ENCODE measurements around the gene CDA. TPM values are rescaled to one million over a fixed set of nuclear protein-coding genes. Genes with fewer than 3 reads are reported as not detected.

The CDA gene
- not detected for total RNA-seq (ENCODE audit: insufficient read depth, low replicate concordance)

GRCh38 chr1:20588634-20589225 is at the start of gene CDA:
CDA (plus strand) TSS chr1:20589097; CDS start chr1:20589130, 33 bp downstream.
- DNase-seq (ENCODE audit: low spot score), result peak; percentile 12

DNA sequence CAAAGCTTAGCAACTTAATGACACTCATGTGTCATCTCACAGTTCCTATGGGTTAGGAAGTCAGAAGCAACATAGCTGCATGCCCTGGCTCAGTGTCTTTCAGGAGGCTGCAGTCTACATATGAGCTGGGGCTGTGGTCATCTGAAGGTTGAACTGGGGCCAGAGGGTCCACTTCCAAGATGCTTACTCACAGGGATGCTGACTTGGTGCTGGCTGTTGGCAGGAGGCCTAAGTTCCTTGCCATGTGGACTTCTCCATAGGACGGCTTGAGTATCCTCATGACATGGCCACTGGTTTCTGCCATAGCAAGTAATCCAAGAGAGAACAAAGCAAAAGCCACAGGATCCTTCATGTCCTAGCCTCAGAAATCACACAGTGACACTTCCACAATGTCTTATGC is 48.6 kb upstream of the CDA start:
- DNase-seq (ENCODE audit: low spot score), result no peak

- DNase-seq (ENCODE audit: low spot score), result no peak
Observed at GRCh38 chr1:20546637-20547036, 42.3 kb upstream of the CDA start.

DNA sequence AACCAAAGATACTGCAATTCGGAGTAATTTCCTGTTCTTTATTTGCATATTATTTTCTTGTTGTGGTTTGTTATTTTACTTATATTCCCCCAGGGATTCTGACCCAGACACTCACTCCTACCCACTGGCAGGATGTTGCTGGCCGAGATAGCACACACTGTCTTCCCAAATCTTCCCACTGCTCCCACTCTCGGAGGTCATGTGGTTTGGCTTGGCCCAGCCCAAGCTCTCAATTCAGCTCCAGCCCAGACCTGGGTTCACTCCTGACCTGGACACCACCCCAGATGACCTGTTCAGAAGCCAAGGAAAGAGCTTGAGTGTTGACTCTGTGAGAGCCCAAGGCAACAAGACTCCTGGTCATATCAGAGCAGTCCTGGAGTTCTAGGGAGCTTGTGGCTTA is 37.7 kb upstream of the CDA start:
- DNase-seq (ENCODE audit: low spot score), result no peak

GRCh38 chr1:20551945-20552727 is 36.8 kb upstream of the CDA start, which contains the start of gene FAM43B:
FAM43B (plus strand) TSS chr1:20552573; CDS start chr1:20552974, 401 bp downstream.
- DNase-seq (ENCODE audit: low spot score), result peak; percentile 81

DNA sequence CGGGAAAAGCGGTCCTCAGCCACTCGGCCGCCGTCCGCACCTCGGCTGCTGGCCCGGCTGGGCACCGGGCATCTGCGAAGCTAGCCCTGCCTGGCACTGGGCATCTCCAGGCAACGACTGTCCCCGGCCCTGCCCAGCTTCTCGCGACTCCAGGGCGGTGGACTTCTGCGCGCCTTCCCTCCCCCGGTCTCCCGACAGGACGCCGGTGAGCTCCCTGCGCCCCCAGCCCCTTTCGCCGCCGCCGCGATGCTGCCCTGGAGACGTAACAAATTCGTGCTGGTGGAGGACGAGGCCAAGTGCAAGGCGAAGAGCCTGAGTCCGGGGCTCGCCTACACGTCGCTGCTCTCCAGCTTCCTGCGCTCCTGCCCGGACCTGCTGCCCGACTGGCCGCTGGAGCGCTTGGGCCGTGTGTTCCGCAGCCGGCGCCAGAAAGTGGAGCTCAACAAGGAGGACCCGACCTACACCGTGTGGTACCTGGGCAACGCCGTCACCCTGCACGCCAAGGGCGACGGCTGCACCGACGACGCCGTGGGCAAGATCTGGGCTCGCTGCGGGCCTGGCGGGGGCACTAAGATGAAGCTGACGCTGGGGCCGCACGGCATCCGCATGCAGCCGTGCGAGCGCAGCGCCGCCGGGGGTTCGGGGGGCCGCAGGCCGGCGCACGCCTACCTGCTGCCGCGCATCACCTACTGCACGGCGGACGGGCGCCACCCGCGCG is 36.0 kb upstream of the CDA start:
- DNase-seq (ENCODE audit: low spot score), result peak; percentile 15

DNA sequence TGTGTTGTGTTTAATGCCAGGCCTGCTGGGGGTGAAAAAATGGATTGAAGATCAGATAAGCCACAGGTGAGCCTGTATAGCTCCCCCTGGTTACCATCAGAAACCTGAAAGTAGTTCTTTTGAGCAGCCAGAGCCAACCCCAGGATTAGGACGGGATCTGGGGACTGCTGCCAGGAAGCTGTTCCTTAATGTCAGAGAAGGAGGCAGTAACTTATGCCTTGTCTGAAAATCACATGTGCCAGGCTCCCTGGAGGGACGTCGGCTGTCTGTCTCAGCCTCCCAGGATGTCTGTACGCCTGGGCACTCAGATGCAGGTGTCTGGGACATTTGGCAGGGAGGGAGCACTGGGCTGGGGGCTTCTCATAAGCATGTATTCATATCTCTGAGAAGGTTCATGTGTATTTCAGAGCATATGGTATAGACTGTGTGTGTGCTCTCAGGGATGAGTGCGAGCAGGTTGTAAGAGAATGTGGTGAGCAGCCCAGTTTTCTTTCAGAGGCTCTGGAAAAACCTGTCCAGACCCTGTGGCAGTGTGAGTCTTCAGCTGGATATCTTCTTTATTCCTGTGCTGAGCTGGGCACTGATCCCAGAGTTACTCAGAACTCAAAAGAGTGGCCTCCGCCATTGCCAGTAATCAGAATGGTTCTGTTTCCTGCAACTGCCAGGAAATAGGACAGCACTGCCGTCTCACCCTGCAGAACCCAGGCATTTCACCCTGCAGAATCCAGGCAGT is 33.7 kb upstream of the CDA start:
- DNase-seq (ENCODE audit: low spot score), result peak; percentile 76

DNA sequence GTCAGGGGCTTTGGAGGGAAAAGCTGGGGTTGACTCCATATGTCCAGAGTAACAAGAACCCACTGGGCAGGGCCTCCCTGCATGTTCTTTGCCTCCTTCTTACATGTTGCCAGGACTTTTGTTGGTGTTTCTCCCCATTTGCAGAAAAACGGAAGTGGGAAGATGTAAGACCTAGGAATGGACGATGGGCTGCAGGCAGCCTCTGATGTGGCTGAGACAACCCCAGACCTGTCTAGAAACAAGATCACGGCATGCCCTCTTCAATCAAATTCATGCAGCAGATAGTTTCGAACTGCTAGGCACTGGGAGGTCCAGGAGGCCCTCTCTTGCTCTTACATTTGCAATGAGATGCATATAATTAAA is 33.2 kb upstream of the CDA start:
- no peak for DNase-seq (ENCODE audit: low spot score)

GRCh38 chr1:20558191-20558590 is 30.7 kb upstream of the CDA start:
- DNase-seq (ENCODE audit: low spot score), result no peak

GRCh38 chr1:20560966-20561365 is 27.9 kb upstream of the CDA start:
- no peak for DNase-seq (ENCODE audit: low spot score)

- no peak for DNase-seq (ENCODE audit: low spot score)
Observed at GRCh38 chr1:20565234-20565633, 23.7 kb upstream of the CDA start.

DNA sequence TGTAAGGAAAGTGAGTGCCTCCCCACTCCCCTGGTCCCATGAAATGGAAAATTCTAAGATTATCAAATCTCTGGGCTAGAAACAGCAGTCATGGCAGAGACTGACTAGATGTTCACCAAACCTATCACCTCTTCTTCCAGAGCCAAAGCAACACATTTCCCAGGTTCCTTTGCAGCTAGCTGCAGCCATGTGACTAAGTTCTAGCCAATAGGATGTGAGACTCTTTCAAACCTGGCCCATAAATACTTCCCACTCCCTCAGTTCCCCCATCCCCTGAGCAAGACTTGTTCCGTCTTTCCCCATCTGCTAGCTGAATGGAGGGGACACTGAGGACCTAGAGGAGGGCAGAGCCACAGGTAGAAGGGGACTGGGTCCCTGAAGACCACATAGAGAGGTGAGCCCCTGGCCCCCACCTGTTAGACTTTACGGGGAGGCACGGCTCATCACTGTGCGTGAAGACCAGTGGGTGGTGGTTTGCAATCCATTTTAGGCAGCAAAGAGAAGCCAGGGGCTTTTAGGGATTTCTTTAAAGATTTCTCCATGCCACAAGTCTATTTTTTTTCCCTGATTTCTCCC is 19.3 kb upstream of the CDA start:
- no peak for DNase-seq (ENCODE audit: low spot score)

DNA sequence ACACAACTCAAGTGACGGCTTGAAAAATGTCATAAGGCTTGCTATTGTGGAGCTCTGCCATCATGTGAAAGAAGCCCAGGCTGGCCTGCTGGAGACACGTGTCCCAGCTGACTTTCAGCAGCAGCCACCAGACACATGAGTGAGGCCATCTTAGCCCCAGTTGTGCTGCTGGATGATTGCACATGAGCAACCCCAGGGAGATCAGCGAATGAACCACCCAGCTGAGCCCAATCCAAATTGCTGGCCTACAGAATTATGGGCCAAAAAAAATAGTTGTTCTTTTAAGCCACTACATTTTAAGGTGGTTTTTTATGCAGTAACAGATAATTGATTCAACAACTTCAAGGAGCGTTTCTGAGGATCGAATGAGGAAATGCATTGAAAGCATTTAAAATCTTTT is 17.5 kb upstream of the CDA start:
- DNase-seq (ENCODE audit: low spot score), result no peak

GRCh38 chr1:20573987-20574386 is 14.9 kb upstream of the CDA start:
- DNase-seq (ENCODE audit: low spot score), result no peak

DNA sequence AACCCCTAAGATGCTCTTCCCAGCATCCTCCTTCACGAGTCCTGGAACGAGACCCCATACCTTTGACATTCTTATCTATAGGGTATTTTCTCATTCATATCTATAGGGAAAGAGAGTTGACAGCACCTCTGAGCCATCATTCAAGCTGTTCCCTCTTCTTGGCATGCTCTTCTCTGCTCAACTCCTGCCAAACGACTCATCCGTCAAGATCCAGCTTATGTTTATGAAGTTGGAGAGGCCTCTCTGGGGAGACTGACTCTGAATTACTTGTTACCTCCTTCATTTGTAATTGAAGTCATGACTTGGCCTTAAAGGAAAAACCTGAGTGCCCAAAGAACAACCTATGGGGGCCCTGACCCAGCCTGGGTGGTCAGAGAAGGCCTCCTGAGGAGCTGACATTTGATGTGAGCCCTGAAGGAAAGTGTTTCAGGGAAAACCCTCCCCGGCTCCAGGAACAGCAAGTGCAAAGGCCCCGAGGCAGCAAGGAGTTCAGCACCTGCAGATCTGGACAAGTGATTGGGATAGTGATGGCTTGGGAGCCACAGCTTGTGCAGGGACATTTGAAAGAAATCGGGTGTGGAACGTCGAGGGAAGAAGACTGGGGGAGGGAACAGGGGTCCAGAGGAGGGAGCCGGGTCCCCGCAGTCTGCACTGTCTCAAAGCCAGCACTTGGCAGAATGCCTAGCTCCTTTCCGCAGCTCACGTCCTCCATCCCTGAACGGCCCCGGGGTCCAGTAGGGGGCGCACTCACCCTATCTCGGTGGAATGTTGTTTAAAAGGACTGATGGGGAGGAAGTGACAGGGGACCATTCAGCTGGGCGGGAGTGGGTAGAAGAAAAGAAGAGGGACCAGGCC is 14.0 kb upstream of the CDA start:
- peak; percentile 77 for DNase-seq (ENCODE audit: low spot score)

DNA sequence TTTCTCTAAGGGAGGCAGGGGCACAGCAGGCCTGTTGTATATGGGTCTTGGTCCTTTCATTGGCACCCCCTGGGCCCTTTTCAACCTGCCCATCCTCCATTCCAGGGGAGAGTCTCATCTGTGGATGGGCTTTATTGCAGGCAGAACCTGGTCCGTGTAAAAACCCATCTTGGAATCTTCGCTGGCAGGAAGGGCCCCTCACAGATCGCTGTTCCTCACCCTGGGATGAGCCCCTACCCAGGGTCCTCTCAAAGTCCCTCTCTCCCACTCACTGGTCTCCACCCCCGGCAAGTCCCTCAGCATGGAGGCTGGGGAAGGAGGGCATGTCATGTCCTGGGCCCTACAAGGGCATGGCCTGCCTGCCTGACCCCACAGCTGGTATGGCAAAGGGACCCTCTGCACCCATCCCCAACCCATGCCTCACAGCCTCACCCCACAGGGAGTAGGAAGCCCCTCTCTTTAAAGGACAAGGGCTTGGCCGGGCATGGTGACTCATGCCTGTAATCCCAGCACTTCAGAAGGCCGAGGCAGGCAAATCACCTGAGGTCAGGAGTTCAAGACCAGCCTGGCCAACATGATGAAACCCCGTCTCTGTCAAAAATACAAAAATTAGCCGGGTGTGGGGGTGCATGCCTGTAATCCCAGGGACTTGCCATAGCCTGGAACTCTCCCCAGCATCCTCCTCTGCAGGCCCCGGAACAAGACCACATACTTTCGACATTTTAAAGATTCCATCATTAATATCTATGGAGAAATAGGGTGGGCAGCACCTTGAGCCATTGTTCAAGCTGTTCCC is 13.2 kb upstream of the CDA start:
- DNase-seq (ENCODE audit: low spot score), result no peak

DNA sequence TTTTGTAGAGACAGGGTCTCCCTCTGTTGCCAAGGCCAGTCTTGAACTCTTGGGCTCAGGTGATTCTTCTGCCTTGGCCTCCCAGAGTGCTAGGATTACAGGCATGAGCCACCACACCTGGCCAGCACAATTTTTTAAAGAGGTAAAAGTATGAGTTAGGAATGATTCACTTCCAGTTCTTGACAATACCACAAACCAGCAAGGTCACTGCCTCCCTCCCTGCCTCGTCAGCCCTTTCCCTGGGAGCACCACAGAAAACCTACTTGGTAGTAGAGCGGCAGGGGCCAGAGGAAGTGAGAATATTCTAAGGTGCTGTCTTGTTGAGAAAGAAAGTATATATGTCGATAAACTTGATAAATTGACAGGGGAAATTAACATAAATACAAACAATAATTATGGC is 10.8 kb upstream of the CDA start:
- DNase-seq (ENCODE audit: low spot score), result no peak

DNA sequence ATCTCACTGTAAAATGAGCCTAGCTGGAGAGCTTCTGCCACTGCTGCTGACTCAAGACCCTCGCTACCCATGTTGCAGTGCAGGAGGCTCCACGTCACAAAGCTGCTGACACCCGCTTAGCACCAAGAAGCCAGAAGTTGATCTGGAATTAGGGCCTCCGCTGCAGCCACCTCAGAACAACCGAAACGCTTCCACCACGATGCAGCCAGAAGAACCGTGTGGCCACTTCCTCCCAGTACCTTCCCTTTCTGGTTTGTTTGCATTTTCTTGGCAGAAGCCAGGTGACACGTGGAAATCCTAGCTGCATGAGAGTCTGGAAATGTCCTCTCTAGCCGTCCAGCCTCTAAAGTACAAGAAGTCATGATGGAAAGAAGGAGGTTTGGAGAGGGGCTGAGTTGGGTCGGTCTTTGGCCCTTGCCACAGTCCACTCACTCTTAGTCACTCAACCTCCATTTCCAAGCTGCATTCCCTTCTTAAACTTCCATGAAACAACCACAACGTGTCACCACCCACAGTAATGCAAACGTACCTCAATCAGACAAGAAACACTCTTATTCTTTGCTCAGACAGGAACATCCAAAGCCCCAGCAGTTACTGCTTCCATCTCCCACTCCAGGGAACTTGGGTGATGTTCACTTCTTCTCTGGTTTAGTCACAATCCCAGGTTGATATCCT is 10.0 kb upstream of the CDA start:
- no peak for DNase-seq (ENCODE audit: low spot score)

DNA sequence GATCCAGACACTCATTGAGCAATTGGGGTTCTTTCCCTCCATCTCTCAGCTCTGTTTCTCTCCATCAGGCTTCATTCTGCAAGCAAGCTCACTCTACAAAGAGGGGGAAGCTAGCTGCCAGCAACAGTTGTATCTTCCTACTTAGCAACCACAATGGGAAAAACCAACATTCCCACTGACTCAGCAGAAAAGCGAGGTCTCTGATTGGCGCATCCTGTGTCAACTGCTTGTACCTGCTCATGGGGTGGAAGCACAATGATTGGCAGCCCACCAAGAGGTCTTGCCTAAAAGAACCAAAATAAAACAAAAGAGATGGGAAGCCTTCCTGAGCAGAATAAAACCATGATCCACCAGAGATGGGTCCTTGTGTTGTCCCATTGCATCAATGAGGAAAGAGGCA is 4.0 kb upstream of the CDA start:
- DNase-seq (ENCODE audit: low spot score), result no peak
